ENCODE results near the gene UGP2. TPM values are rescaled to one million over a fixed set of nuclear protein-coding genes. Genes with fewer than 3 reads are reported as not detected.

Gene UGP2
- total and polyA plus RNA-seq, 2 of the 4 experiments (the other 2 are of a cell fraction): 45.0 to 58.8 TPM

DNA sequence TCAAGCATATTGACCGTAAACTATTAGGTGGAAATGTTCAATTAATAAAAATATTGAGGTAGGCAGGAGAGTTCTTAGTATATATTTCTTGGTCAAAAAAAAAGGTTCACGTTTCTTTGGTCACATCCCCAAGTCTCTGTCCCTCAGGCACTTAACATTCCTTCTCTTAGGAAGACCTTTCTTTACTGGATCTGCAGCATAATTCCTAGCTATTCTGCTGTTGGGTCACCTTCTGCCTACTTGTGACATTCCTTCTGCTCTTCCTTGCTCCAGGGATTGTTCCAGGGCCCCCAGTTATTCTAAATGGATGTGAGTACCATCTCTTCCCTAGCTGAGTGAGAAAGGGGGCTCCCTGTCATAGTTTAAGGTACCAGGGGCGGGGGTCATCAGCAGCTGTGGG is 4.2 kb downstream of the UGP2 start:
- Histone ChIP-seq H2AK5ac (ENCODE audit: low read depth, low read length) (no peak overlapping the region), H3K4me2 (ENCODE audit: low read depth, low read length) (no peak overlapping the region), H3K27ac (ENCODE audit: insufficient read depth, low read length) (no peak overlapping the region), H3K4me3 (ENCODE audit: insufficient read depth, low read depth, low read length) (no peak overlapping the region), H3K9me3 (ENCODE audit: control insufficient read depth, insufficient read depth, low read length) (no peaks in the 10 kb centered on the region), H4K91ac (ENCODE audit: insufficient read depth, low read depth, low read length) (no peak overlapping the region), H2BK5ac (ENCODE audit: low read depth, low read length, poor library complexity, severe bottlenecking) (no peak overlapping the region), H4K5ac (ENCODE audit: low read depth, low read length) (no peak overlapping the region), H2AK9ac (replicated peaks; ENCODE audit: low read depth, low read length, poor library complexity) (no peak overlapping the region), H3K18ac (ENCODE audit: low read depth, low read length) (no peak overlapping the region), H2BK20ac (ENCODE audit: low read depth, low read length) (no peak overlapping the region), H3K9ac (ENCODE audit: low read depth, low read length) (no peak overlapping the region), H3K23ac (ENCODE audit: low read depth, low read length) (no peak overlapping the region), H3K14ac (replicated peaks; ENCODE audit: low read depth, low read length) (no peak overlapping the region), H2BK120ac (ENCODE audit: low read depth, low read length) (no peak overlapping the region), H2BK15ac (ENCODE audit: low read depth, low read length) (no peak overlapping the region), H3K27me3 (ENCODE audit: control insufficient read depth, insufficient read depth, low read length) (no peaks in the 10 kb centered on the region), H2AFZ (replicated peaks; ENCODE audit: low read length, poor library complexity) (no peak overlapping the region), H4K20me1 (ENCODE audit: insufficient read depth, low read length) (peaks cover 23% of the 10 kb centered on the region; the same call in 1 of the 2 replicates), H3K56ac (ENCODE audit: extremely low read depth, insufficient read depth, low read length) (no peak overlapping the region), H3K79me1 (ENCODE audit: low read depth in 1 of 2, low read length in 2 of 2) (peaks cover 16 to 51% of the 10 kb centered on the region in 2 experiments), H4K8ac (ENCODE audit: low read depth in 2 of 2, low read length in 2 of 2) (no peak overlapping the region), H3K36me3 (ENCODE audit: control insufficient read depth, insufficient read depth, low read length) (no peaks in the 10 kb centered on the region), H3K9me1 (ENCODE audit: insufficient read depth, low read length) (no peaks in the 10 kb centered on the region; the same call in 1 of the 2 replicates), H3K4ac (ENCODE audit: low read depth, low read length) (no peak overlapping the region), H3K4me1 (ENCODE audit: control insufficient read depth, insufficient read depth, low read length) (peaks cover 9% of the 10 kb centered on the region)
- BruUV-seq (replicated peaks): no TSS peak
- TF ChIP-seq SMC3 (IDR thresholded peaks at IDR 0.05; ENCODE audit: low read depth, low read length) (no peak), RAD21 (IDR thresholded peaks at IDR 0.05; ENCODE audit: low read length) (no peak), CHD1 (IDR thresholded peaks at IDR 0.05; ENCODE audit: low read depth, low read length) (no peak), RFX5 (IDR thresholded peaks at IDR 0.05; ENCODE audit: low read depth, low read length) (no peak)
- dilution Hi-C loops (cut with HindIII; ENCODE audit: low sequenced_read_pairs, unreplicated experiment): no loop called here
- intact Hi-C loops (cut with micrococcal nuclease): no loop called here
- in situ Hi-C loops (cut with MboI; ENCODE audit: low sequenced_read_pairs): no loop called here
- no peak for DNase-seq
- no peak for ATAC-seq (ENCODE audit: low read depth)
- ChIA-PET CTCF (no interaction called here), POLR2A (ENCODE audit: unreplicated experiment) (no interaction called here)
- WGBS, 2 experiments (ENCODE audit: extremely low coverage in 2 of 2, insufficient read length in 1 of 2): no CpG with 5 or more reads among the region's 3 CpGs
